ENCODE measurements around the gene KIAA0513. TPM values are rescaled to one million over a fixed set of nuclear protein-coding genes. Genes with fewer than 3 reads are reported as not detected.

Gene KIAA0513
- total RNA-seq, 1 experiment from 2014 or later, result 6.6 TPM

DNA sequence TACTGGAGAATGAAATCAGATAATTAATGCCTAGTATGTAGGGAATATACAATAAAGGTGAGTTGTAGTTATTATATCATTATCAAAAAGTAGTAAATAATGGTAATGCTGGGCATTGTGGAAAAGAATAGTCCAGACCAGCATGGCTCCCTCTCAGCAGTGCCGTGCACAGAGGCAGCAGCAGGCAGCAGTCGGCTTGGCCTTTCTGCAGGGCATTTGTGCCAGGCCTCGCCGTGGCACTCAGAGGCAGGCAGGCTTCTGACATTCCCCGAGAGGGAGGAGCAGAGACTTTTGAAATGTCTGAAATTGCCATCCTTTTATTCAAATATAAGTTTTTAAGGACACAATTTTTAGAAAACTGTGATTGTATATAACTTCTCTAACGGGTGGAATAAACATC, 15.0 kb downstream of the KIAA0513 start:
- Histone ChIP-seq H3K9me2 (ENCODE audit: insufficient read depth) (no peaks in the 10 kb centered on the region), H2AFZ (ENCODE audit: low read depth, low read length, poor library complexity, severe bottlenecking) (no peak overlapping the region), H3K27me3 (ENCODE audit: insufficient read depth, low read length) (no peaks in the 10 kb centered on the region; the same call in 1 of the 2 replicates), H3K36me3 (ENCODE audit: control insufficient read depth in 1 of 2, insufficient read depth in 2 of 2, low read length in 2 of 2) (no peaks in the 10 kb centered on the region), H4K20me1 (ENCODE audit: insufficient read depth) (no peaks in the 10 kb centered on the region), H3K4me2 (ENCODE audit: low read length) (no peak overlapping the region), H3K4me1 (ENCODE audit: control insufficient read depth in 1 of 2, insufficient read depth in 2 of 2, low read length in 2 of 2) (peaks cover under 1 to 4% of the 10 kb centered on the region in 2 experiments; a peak in 3 of 4 replicates), H3K4me3 (replicated peaks in 1 of 2; ENCODE audit: low read depth in 1 of 2, low read length in 2 of 2) (no peak overlapping the region), H3K79me2 (ENCODE audit: insufficient read depth, low read length) (no peaks in the 10 kb centered on the region), H3K9me3 (ENCODE audit: control insufficient read depth in 1 of 2, insufficient read depth in 1 of 2, low read depth in 1 of 2, low read length in 2 of 2) (no peaks in the 10 kb centered on the region), H3K27ac (ENCODE audit: low read depth, low read length) (no peak overlapping the region), H3K9ac (ENCODE audit: low read length) (no peak overlapping the region)
- intact Hi-C loops (cut with micrococcal nuclease), result no loop called here
- no peak for DNase-seq (ENCODE audit: low read depth, low spot score)
- ChIA-PET POLR2A (no interaction called here), RAD21 (ENCODE audit: low non-redundant PET in 1 of 2, low total read pairs in 2 of 2, uncharacterized antibody in 2 of 2, unreplicated experiment in 2 of 2) (no interaction called here), CTCF (no interaction called here)
- no peak for ATAC-seq
- no peak for TF ChIP-seq SRF (IDR thresholded peaks at IDR 0.05; ENCODE audit: low read depth)
- TF ChIP-seq, protein P1, sequence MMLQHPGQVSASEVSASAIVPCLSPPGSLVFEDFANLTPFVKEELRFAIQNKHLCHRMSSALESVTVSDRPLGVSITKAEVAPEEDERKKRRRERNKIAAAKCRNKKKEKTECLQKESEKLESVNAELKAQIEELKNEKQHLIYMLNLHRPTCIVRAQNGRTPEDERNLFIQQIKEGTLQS (IDR thresholded peaks at IDR 0.05), result no peak
- TF ChIP-seq, protein P2, sequence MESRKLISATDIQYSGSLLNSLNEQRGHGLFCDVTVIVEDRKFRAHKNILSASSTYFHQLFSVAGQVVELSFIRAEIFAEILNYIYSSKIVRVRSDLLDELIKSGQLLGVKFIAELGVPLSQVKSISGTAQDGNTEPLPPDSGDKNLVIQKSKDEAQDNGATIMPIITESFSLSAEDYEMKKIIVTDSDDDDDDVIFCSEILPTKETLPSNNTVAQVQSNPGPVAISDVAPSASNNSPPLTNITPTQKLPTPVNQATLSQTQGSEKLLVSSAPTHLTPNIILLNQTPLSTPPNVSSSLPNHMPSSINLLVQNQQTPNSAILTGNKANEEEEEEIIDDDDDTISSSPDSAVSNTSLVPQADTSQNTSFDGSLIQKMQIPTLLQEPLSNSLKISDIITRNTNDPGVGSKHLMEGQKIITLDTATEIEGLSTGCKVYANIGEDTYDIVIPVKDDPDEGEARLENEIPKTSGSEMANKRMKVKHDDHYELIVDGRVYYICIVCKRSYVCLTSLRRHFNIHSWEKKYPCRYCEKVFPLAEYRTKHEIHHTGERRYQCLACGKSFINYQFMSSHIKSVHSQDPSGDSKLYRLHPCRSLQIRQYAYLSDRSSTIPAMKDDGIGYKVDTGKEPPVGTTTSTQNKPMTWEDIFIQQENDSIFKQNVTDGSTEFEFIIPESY (IDR thresholded peaks at IDR 0.05; ENCODE audit: extremely low read depth, insufficient replicate concordance, low read length), result no peak
- TF ChIP-seq SIN3A (IDR thresholded peaks at IDR 0.05; ENCODE audit: low read depth), result no peak
- no peak for TF ChIP-seq POLR2AphosphoS5 (IDR thresholded peaks at IDR 0.05; ENCODE audit: low read depth, low read length)
- TF ChIP-seq, protein P3, sequence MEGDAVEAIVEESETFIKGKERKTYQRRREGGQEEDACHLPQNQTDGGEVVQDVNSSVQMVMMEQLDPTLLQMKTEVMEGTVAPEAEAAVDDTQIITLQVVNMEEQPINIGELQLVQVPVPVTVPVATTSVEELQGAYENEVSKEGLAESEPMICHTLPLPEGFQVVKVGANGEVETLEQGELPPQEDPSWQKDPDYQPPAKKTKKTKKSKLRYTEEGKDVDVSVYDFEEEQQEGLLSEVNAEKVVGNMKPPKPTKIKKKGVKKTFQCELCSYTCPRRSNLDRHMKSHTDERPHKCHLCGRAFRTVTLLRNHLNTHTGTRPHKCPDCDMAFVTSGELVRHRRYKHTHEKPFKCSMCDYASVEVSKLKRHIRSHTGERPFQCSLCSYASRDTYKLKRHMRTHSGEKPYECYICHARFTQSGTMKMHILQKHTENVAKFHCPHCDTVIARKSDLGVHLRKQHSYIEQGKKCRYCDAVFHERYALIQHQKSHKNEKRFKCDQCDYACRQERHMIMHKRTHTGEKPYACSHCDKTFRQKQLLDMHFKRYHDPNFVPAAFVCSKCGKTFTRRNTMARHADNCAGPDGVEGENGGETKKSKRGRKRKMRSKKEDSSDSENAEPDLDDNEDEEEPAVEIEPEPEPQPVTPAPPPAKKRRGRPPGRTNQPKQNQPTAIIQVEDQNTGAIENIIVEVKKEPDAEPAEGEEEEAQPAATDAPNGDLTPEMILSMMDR (IDR thresholded peaks at IDR 0.05 in 2 of 3, conservative IDR thresholded peaks at IDR 0.05 in 1 of 3; ENCODE audit: borderline replicate concordance in 1 of 3, insufficient read depth in 1 of 3, low read depth in 2 of 3, low read length in 2 of 3), result no peak
- TF ChIP-seq SP1 (IDR thresholded peaks at IDR 0.05; ENCODE audit: low read depth), result no peak
- TF ChIP-seq, protein P4, sequence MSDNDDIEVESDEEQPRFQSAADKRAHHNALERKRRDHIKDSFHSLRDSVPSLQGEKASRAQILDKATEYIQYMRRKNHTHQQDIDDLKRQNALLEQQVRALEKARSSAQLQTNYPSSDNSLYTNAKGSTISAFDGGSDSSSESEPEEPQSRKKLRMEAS (IDR thresholded peaks at IDR 0.05), result no peak
- TF ChIP-seq EZH2 (IDR thresholded peaks at IDR 0.05), result no peak
- no TSS peak for BruUV-seq (replicated peaks)
